Activated CD8-positive, alpha-beta memory T cell treated with anti-CD3 and anti-CD28 coated beads, Interleukin-2, amount 50 U/mL, for 4 hours (primary cell): ENCODE data around the gene ZNF705A.
"Not testable (repeated sequence)": the region's sequence is repeated elsewhere in the genome, so short reads cannot be mapped to it uniquely, and the experiment has no call there.

ENCODE experiments used
- DNase-seq: peaks from one replicate; pipeline ENCODE4 v3.0.0-alpha.2; 2020

The ZNF705A gene

GRCh38 chr12:8188088-8188487, 31.3 kb downstream of the ZNF705A start:
- not testable (repeated sequence) for DNase-seq

- not testable (repeated sequence) for DNase-seq
Observed at GRCh38 chr12:8197685-8198308, 41.0 kb downstream of the ZNF705A start.

GRCh38 chr12:8218711-8219382, 62.0 kb downstream of the ZNF705A start:
- DNase-seq = not testable (repeated sequence)

GRCh38 chr12:8221375-8221774, 64.6 kb downstream of the ZNF705A start:
- DNase-seq = not testable (repeated sequence)

- DNase-seq = not testable (repeated sequence)
Observed at GRCh38 chr12:8221844-8222243, 65.0 kb downstream of the ZNF705A start.

GRCh38 chr12:8222303-8222702, 65.5 kb downstream of the ZNF705A start:
- DNase-seq = not testable (repeated sequence)

GRCh38 chr12:8223646-8224045, 66.8 kb downstream of the ZNF705A start:
- not testable (repeated sequence) for DNase-seq

- not testable (repeated sequence) for DNase-seq
Observed at GRCh38 chr12:8224782-8225181, 68.0 kb downstream of the ZNF705A start.

GRCh38 chr12:8226355-8226754, 69.5 kb downstream of the ZNF705A start:
- no peak for DNase-seq

- peak; percentile 30 for DNase-seq
Observed at GRCh38 chr12:8226992-8227731, 70.3 kb downstream of the ZNF705A start, which contains the start of gene FAM90A1. FAM90A1 (minus strand) TSS chr12:8227618; CDS start chr12:8224832, 2,786 bp downstream.

- not testable (repeated sequence) for DNase-seq
Observed at GRCh38 chr12:8227732-8228077, 70.9 kb downstream of the ZNF705A start.

GRCh38 chr12:8228607-8229006, 71.8 kb downstream of the ZNF705A start:
- DNase-seq = not testable (repeated sequence)

- DNase-seq = not testable (repeated sequence)
Observed at GRCh38 chr12:8229486-8229885, 72.7 kb downstream of the ZNF705A start.
